ENCODE data around the gene NUAK1.

NUAK1 gene

GRCh38 chr12:106101803-106102202 lies 37.0 kb downstream of the NUAK1 start:
- Histone ChIP-seq H4K20me1 (ENCODE audit: insufficient read depth, low read length) (no peaks in the 10 kb centered on the region), H3K79me2 (ENCODE audit: low read length) (no peaks in the 10 kb centered on the region), H3K27ac (ENCODE audit: low read length) (no peak overlapping the region), H3K4me2 (ENCODE audit: low read length) (no peak overlapping the region), H3K9ac (ENCODE audit: low read length) (no peak overlapping the region), H3K36me3 (replicated peaks; ENCODE audit: low read depth, low read length) (no peaks in the 10 kb centered on the region), H2AFZ (ENCODE audit: low read depth, low read length) (no peak overlapping the region), H3K4me3 (ENCODE audit: low read length) (no peak overlapping the region), H3K27me3 (ENCODE audit: low read depth, low read length) (peaks cover 65% of the 10 kb centered on the region), H3K9me3 (ENCODE audit: insufficient read depth, low read length) (no peaks in the 10 kb centered on the region), H3K4me1 (ENCODE audit: low read length) (peaks cover 11% of the 10 kb centered on the region)
- TF ChIP-seq CTCF (IDR thresholded peaks at IDR 0.05; ENCODE audit: low read depth, low read length) (no peak), EZH2phosphoT487 (IDR thresholded peaks at IDR 0.05; ENCODE audit: low read depth) (no peak)

DNA sequence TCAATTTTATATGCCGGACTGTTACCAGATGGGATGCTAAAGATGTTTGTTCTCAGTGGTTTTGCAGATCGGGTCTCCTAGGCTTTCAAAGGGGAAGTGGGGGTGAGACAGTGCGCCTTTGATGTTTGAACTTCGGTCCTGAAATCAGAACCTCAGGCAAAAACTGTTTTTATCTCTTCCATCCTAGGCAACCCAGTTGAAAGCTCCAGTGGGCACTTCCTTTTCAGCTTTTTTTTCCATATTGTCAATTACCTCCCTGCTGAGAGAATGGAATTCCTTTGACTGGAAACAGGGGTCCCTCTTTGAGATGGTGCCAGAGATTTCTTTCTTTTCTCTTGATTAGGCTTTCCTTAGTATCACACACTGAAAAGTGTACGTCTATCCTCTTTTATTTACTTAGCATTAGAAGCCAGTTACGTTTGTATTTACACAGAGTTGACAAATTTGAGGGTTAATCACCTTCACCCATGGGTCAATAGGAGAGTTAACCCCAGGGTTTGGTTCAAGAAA lies 40.0 kb downstream of the NUAK1 start:
- no peaks in the 10 kb centered on the region for H3K79me2 ChIP-seq (ENCODE audit: low read length)
- no peak overlapping the region for H3K27ac ChIP-seq (ENCODE audit: low read length)
- no peak overlapping the region for H2AFZ ChIP-seq (ENCODE audit: low read depth, low read length)
- peak overlapping the region; percentile 49 for H3K4me2 ChIP-seq (ENCODE audit: low read length)
- no peaks in the 10 kb centered on the region for H3K36me3 ChIP-seq (replicated peaks; ENCODE audit: low read depth, low read length)
- peaks cover 11% of the 10 kb centered on the region for H3K4me1 ChIP-seq (ENCODE audit: low read length)
- TF ChIP-seq CTCF (IDR thresholded peaks at IDR 0.05; ENCODE audit: low read depth, low read length) (no peak), EZH2phosphoT487 (IDR thresholded peaks at IDR 0.05; ENCODE audit: low read depth) (0 out of 2 replicates have a peak, but pooled peaks have one; percentile 8)
- no peak overlapping the region for H3K9ac ChIP-seq (ENCODE audit: low read length)
- H3K9me3 ChIP-seq (ENCODE audit: insufficient read depth, low read length), result no peaks in the 10 kb centered on the region
- H3K27me3 ChIP-seq (ENCODE audit: low read depth, low read length), result peaks cover 70% of the 10 kb centered on the region
- H3K4me3 ChIP-seq (ENCODE audit: low read length), result no peak overlapping the region
- no peaks in the 10 kb centered on the region for H4K20me1 ChIP-seq (ENCODE audit: insufficient read depth, low read length)

DNA sequence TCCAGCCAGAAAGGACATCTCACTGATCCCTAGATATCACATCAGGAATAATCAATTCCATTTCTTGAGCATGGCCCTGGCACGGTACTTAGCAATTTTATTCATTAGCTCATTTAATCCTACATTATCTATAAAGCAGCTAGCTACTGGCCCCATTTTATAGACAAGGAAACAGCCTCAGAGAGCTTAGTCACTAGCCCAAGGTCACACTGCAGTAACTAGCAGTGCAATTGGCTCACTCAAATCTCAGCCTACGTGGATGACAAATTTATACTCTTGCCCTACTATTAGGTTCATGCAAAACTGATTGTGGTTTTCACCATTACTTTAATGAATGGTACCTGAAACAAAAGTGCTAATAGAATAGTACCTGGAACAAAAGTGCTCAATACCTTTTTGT lies 41.7 kb downstream of the NUAK1 start:
- Histone ChIP-seq H3K36me3 (replicated peaks; ENCODE audit: low read depth, low read length) (no peaks in the 10 kb centered on the region), H2AFZ (ENCODE audit: low read depth, low read length) (no peak overlapping the region), H3K27me3 (ENCODE audit: low read depth, low read length) (peaks cover 66% of the 10 kb centered on the region), H3K4me1 (ENCODE audit: low read length) (peaks cover 11% of the 10 kb centered on the region), H3K27ac (ENCODE audit: low read length) (no peak overlapping the region), H3K9me3 (ENCODE audit: insufficient read depth, low read length) (no peaks in the 10 kb centered on the region), H3K4me2 (ENCODE audit: low read length) (no peak overlapping the region), H4K20me1 (ENCODE audit: insufficient read depth, low read length) (no peaks in the 10 kb centered on the region), H3K79me2 (ENCODE audit: low read length) (no peaks in the 10 kb centered on the region), H3K4me3 (ENCODE audit: low read length) (no peak overlapping the region), H3K9ac (ENCODE audit: low read length) (no peak overlapping the region)
- TF ChIP-seq CTCF (IDR thresholded peaks at IDR 0.05; ENCODE audit: low read depth, low read length), result no peak
- TF ChIP-seq EZH2phosphoT487 (IDR thresholded peaks at IDR 0.05; ENCODE audit: low read depth), result no peak

- H3K9me3 ChIP-seq (ENCODE audit: insufficient read depth, low read length), result no peaks in the 10 kb centered on the region
- peaks cover 66% of the 10 kb centered on the region for H3K27me3 ChIP-seq (ENCODE audit: low read depth, low read length)
- peaks cover 11% of the 10 kb centered on the region for H3K4me1 ChIP-seq (ENCODE audit: low read length)
- H3K9ac ChIP-seq (ENCODE audit: low read length), result no peak overlapping the region
- H4K20me1 ChIP-seq (ENCODE audit: insufficient read depth, low read length), result no peaks in the 10 kb centered on the region
- no peaks in the 10 kb centered on the region for H3K79me2 ChIP-seq (ENCODE audit: low read length)
- H3K4me3 ChIP-seq (ENCODE audit: low read length), result no peak overlapping the region
- H3K27ac ChIP-seq (ENCODE audit: low read length), result no peak overlapping the region
- no peak overlapping the region for H3K4me2 ChIP-seq (ENCODE audit: low read length)
- TF ChIP-seq CTCF (IDR thresholded peaks at IDR 0.05; ENCODE audit: low read depth, low read length), result no peak
- no peak for TF ChIP-seq EZH2phosphoT487 (IDR thresholded peaks at IDR 0.05; ENCODE audit: low read depth)
- H3K36me3 ChIP-seq (replicated peaks; ENCODE audit: low read depth, low read length), result no peaks in the 10 kb centered on the region
- H2AFZ ChIP-seq (ENCODE audit: low read depth, low read length), result no peak overlapping the region
Measured at GRCh38 chr12:106096376-106096775, 42.4 kb downstream of the NUAK1 start.

All from OCI-LY3 (cell line).